GM10266 (cell line): ENCODE measurements around the gene KLK4.
"Not testable (repeated sequence)": the region's sequence is repeated elsewhere in the genome, so short reads cannot be mapped to it uniquely, and the experiment has no call there.

Source experiments
- DNase-seq: peaks from one replicate; pipeline ENCODE4 v3.0.0; 2012; ENCODE audit errors: extremely low spot score
- TF ChIP-seq, protein P1 (sequence below): IDR thresholded peaks from 2 replicates; pipeline ENCODE4 v1.5.1; 2012; ENCODE audit warnings: mild to moderate bottlenecking, low read depth; ENCODE audit not compliant: control insufficient read depth, insufficient read depth; ENCODE audit errors: missing control alignments

The KLK4 gene

GRCh38 chr19:50902640-50903039 is 8.6 kb downstream of the KLK4 start:
- TF ChIP-seq, protein P1, sequence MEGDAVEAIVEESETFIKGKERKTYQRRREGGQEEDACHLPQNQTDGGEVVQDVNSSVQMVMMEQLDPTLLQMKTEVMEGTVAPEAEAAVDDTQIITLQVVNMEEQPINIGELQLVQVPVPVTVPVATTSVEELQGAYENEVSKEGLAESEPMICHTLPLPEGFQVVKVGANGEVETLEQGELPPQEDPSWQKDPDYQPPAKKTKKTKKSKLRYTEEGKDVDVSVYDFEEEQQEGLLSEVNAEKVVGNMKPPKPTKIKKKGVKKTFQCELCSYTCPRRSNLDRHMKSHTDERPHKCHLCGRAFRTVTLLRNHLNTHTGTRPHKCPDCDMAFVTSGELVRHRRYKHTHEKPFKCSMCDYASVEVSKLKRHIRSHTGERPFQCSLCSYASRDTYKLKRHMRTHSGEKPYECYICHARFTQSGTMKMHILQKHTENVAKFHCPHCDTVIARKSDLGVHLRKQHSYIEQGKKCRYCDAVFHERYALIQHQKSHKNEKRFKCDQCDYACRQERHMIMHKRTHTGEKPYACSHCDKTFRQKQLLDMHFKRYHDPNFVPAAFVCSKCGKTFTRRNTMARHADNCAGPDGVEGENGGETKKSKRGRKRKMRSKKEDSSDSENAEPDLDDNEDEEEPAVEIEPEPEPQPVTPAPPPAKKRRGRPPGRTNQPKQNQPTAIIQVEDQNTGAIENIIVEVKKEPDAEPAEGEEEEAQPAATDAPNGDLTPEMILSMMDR = no peak
- DNase-seq = no peak

GRCh38 chr19:50899569-50899968 is 11.6 kb downstream of the KLK4 start:
- TF ChIP-seq, protein P1 = no peak
- no peak for DNase-seq

DNA sequence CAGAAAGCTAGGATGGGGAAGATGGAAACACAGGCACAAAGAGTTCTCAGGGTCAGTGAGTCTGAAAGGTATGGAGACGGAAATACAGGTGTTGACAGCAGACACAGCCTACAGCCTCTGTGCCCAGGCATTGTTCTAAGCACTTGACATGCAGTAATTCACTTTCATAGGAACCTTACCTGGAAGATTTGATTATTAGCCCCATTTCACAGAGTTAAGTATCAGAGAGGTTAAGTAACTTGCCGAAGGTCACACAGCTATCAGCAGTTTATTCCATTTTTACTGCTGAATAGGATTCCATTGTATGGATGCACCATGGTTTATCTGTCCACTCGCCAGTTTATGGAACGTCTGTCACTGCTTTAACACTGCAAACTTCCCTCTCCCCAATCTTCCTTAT is 13.2 kb downstream of the KLK4 start:
- TF ChIP-seq, protein P1 = no peak

GRCh38 chr19:50897612-50898011 is 13.6 kb downstream of the KLK4 start:
- DNase-seq = no peak
- TF ChIP-seq, protein P1 = peak; percentile 22

More for the DNA sequence above, 13.2 kb downstream of the KLK4 start:
- no peak for DNase-seq

DNA sequence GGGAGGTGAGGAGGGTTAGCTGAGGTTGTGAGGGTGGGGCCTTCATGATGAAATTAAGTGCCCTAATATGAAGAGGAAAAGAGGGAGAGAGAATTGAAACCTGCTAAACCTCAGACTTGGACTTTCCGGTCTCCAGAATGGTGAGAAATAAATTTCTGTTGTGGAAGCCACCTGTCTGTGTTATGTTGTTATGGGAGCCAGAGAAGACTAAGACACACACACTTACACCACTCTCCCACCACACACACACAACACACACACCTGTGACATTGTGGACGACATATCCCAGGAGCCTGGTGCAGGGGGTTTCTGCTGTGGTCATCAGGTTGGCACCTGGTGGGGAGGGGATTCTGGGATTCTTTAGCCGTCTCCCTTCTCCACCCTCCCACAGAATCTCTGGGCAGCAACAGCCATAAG is 14.0 kb downstream of the KLK4 start:
- DNase-seq = no peak
- TF ChIP-seq, protein P1 = no peak

- DNase-seq = peak; percentile 85
- TF ChIP-seq, protein P1 = no peak
Measured at GRCh38 chr19:50896591-50897190, 14.5 kb downstream of the KLK4 start.

DNA sequence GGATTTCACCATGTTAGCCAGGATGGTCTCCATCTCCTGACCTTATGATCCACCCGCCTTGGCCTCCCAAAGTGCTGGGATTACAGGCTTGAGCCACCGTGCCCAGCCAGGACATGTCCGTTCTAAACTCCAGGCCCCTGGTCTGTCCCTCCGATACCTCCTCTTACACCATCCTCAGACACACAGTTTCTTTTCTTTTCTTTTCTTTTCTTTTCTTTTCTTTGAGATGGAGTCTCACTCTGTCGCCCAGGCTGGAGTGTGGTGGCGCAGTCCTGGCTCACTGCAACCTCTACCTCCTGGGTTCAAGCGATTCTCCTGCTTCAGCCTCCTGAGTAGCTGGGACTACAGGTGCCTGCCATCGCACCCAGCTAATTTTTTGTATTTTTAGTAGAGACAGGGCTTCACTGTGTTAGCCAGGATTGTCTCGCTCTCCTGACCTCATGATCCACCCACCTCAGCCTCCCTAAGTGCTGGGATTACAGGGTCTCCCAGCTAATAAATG is 15.1 kb downstream of the KLK4 start:
- DNase-seq = not testable (repeated sequence)
